Measurements from ENCODE around the gene ARID1B. TPM values are rescaled to one million over a fixed set of nuclear protein-coding genes. Genes with fewer than 3 reads are reported as not detected.
A peak's percentile ranks its signal among the peaks of the same experiment; 100 is the strongest.

Gene ARID1B
- total and polyA plus RNA-seq, 12 donors = 11.2 to 63.2 (median 52.2) TPM

DNA sequence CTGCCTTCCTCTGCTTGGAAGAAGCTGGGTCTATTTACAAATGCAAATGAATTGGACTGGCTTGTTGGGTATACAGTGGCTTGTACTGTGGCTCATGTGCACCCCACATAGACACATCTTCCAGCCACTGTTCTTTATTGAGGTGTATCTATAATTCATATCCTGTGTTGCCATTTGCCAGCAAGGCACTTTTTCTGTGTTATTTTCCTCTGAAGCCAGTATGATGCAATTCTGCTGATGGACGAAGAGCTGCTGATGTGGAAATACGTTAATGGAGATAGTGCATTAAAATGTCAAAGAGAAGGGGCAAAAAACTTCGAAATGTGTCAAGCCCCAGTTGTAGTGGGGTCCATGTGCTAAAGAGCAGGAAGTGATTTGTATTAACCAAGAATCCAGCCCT is 378.6 kb downstream of the ARID1B start:
- TF ChIP-seq, protein P1, sequence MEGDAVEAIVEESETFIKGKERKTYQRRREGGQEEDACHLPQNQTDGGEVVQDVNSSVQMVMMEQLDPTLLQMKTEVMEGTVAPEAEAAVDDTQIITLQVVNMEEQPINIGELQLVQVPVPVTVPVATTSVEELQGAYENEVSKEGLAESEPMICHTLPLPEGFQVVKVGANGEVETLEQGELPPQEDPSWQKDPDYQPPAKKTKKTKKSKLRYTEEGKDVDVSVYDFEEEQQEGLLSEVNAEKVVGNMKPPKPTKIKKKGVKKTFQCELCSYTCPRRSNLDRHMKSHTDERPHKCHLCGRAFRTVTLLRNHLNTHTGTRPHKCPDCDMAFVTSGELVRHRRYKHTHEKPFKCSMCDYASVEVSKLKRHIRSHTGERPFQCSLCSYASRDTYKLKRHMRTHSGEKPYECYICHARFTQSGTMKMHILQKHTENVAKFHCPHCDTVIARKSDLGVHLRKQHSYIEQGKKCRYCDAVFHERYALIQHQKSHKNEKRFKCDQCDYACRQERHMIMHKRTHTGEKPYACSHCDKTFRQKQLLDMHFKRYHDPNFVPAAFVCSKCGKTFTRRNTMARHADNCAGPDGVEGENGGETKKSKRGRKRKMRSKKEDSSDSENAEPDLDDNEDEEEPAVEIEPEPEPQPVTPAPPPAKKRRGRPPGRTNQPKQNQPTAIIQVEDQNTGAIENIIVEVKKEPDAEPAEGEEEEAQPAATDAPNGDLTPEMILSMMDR (IDR thresholded peaks at IDR 0.05) = no peak
- intact Hi-C loops (cut with DNase I) = loop anchor here in 1 of 10 donors (10.0 kb wide), 1 partner anchor 121 kb away; no protein-coding TSS in a partner anchor
- Histone ChIP-seq H3K9me3 (no peaks in the 10 kb centered on the region), H3K27ac (no peak overlapping the region), H3K4me3 (no peak overlapping the region), H3K36me3 (peaks cover 0 to 58% (median 0%) of the 10 kb centered on the region in 9 donors), H3K27me3 (no peaks in the 10 kb centered on the region), H3K4me1 (peaks cover 3 to 28% (median 15%) of the 10 kb centered on the region in 9 donors)
- ATAC-seq (no peak), DNase-seq (no peak)
- 85% methylated on average over 3 of the region's 3 CpGs for WGBS, 2 donors

DNA sequence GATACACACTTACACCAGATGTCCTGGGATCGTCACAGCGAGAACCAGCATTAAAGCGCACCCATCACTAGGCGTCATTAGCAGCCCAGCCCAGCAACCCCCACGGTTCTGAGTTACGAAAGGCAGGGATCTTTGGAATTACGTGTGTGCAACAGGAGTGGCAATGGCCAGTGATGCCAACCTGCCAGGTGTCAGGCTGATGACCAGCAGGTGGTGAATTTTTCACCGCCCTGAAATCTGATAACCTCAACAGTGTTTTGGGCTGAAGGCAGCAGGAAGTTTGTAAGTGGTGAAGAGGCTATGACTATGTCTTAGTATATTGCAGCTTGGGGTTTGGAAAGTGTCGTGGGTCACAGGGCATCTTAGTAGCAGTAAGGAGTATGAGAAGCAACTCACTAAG is 380.1 kb downstream of the ARID1B start:
- Histone ChIP-seq H3K9me3 (no peaks in the 10 kb centered on the region), H3K4me1 (peaks cover 0 to 19% (median 7%) of the 10 kb centered on the region in 9 donors), H3K4me3 (no peak overlapping the region), H3K27ac (no peak overlapping the region), H3K27me3 (no peaks in the 10 kb centered on the region), H3K36me3 (peaks cover 0 to 52% (median 0%) of the 10 kb centered on the region in 9 donors)
- intact Hi-C loops (cut with DNase I) = loop anchor here in 1 of 10 donors (10.0 kb wide), 1 partner anchor 122 kb away; no protein-coding TSS in a partner anchor
- no peak for DNase-seq
- TF ChIP-seq, protein P1 (IDR thresholded peaks at IDR 0.05) = no peak
- ATAC-seq = no peak
- WGBS, 2 donors = 91 to 93% methylated on average over 9 of the region's 9 CpGs

DNA sequence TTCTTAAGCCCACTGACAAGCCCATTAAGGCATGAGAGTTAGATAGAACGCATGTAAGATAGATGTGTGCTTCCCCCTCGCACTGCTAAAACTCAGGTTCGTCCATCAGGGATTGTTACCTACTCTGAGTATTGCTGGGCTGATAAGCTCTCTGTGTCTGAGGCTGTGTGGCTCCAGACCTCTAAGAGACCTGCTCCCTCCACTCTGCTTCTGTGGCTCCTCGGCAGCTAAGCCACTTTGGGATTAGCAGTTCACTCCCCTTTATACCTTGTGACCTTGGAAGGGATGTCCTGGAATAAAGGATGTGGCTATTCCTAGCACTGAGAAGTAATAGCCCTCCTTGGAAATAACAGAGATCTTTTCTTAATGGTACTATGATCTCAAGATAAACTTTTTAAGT is 381.3 kb downstream of the ARID1B start:
- ATAC-seq (no peak), DNase-seq (no peak)
- H3K9me3 ChIP-seq = no peaks in the 10 kb centered on the region
- no peak overlapping the region for H3K4me3 ChIP-seq
- H3K36me3 ChIP-seq = peaks cover 0 to 51% (median 0%) of the 10 kb centered on the region in 9 donors
- intact Hi-C loops (cut with DNase I) = loop anchor here in 1 of 10 donors (10.0 kb wide), 1 partner anchor 124 kb away; no protein-coding TSS in a partner anchor
- H3K27ac ChIP-seq = no peak overlapping the region
- no peaks in the 10 kb centered on the region for H3K27me3 ChIP-seq
- peaks cover 0 to 22% (median 4%) of the 10 kb centered on the region in 9 donors for H3K4me1 ChIP-seq
- TF ChIP-seq, protein P1 (IDR thresholded peaks at IDR 0.05) = no peak
- WGBS, 2 donors = 76 to 79% methylated on average over 4 of the region's 4 CpGs

DNA sequence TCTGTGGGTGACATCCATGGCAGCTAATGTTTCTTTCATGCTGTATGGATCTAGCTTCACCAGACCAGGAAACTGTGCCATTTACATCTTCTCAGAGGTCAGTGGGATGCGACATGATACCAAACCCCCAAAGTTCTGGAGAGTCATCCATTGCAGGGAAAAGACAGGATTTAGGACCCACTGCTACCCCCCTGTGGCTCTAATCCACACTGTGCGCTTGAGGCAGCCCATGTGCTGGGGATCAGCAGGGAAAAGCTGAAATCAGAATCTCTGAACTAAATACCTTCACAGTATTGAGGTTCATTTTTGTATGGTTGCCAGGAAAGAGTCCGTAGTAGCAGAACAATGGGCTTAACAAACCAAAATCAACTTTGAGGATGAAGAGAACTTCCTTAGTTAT is 381.7 kb downstream of the ARID1B start:
- intact Hi-C loops (cut with DNase I) = loop anchor here in 1 of 10 donors (10.0 kb wide), 1 partner anchor 124 kb away; no protein-coding TSS in a partner anchor
- no peak for DNase-seq
- H3K9me3 ChIP-seq = no peaks in the 10 kb centered on the region
- no peak overlapping the region for H3K4me3 ChIP-seq
- no peak for ATAC-seq
- H3K36me3 ChIP-seq = peaks cover 0 to 47% (median 0%) of the 10 kb centered on the region in 9 donors
- 85% methylated on average over 3 of the region's 3 CpGs for WGBS, 2 donors
- no peak overlapping the region for H3K27ac ChIP-seq
- TF ChIP-seq, protein P1 (IDR thresholded peaks at IDR 0.05) = peak in 4 of 9 donors; percentile 6 to 32 (median 14)
- peaks cover 0 to 24% (median 4%) of the 10 kb centered on the region in 9 donors for H3K4me1 ChIP-seq
- no peaks in the 10 kb centered on the region for H3K27me3 ChIP-seq

All from heart right ventricle (tissue), 16 donors.